ENCODE measurements around the gene EPM2A. TPM values are rescaled to one million over a fixed set of nuclear protein-coding genes. Genes with fewer than 3 reads are reported as not detected.

The EPM2A gene
- total RNA-seq, 1 experiment from 2014 or later: 6.4 TPM

- TF ChIP-seq ZNF274 (IDR thresholded peaks at IDR 0.05; ENCODE audit: low read depth, low read length) (no peak), CBX3 (IDR thresholded peaks at IDR 0.05; ENCODE audit: low read depth) (no peak), EGR1 (IDR thresholded peaks at IDR 0.05; ENCODE audit: low read depth) (no peak), SP1 (IDR thresholded peaks at IDR 0.05; ENCODE audit: low read depth) (no peak), FOSL1 (IDR thresholded peaks at IDR 0.05; ENCODE audit: low read depth) (no peak), CEBPB (IDR thresholded peaks at IDR 0.05; ENCODE audit: low read depth) (no peak), ZFX (IDR thresholded peaks at IDR 0.05) (no peak), EZH2phosphoT487 (IDR thresholded peaks at IDR 0.05; ENCODE audit: borderline replicate concordance) (no peak), EZH2 (IDR thresholded peaks at IDR 0.05) (no peak), RAD21 (IDR thresholded peaks at IDR 0.05; ENCODE audit: low read depth) (no peak), MAX (IDR thresholded peaks at IDR 0.05) (no peak), YY1 (IDR thresholded peaks at IDR 0.05; ENCODE audit: extremely low read depth, insufficient replicate concordance, low read depth, low read length) (no peak), ELF1 (IDR thresholded peaks at IDR 0.05; ENCODE audit: borderline replicate concordance, low read depth) (no peak), POLR2A (IDR thresholded peaks at IDR 0.05; ENCODE audit: borderline replicate concordance, extremely low read depth, insufficient read depth, insufficient read length) (no peak), SIN3A (IDR thresholded peaks at IDR 0.05; ENCODE audit: low read depth) (no peak), ZBTB33 (IDR thresholded peaks at IDR 0.05; ENCODE audit: extremely low read depth, insufficient replicate concordance, low read length) (no peak), POLR2AphosphoS5 (IDR thresholded peaks at IDR 0.05; ENCODE audit: low read depth, low read length) (no peak), ATF3 (IDR thresholded peaks at IDR 0.05) (no peak), SRF (IDR thresholded peaks at IDR 0.05; ENCODE audit: low read depth) (no peak), TCF7L2 (IDR thresholded peaks at IDR 0.05; ENCODE audit: borderline replicate concordance, extremely low read depth, insufficient read depth, insufficient read length) (no peak)
- ChIA-PET CTCF (no interaction called here), POLR2A (no interaction called here), RAD21 (ENCODE audit: low non-redundant PET in 1 of 2, low total read pairs in 2 of 2, uncharacterized antibody in 2 of 2, unreplicated experiment in 2 of 2) (no interaction called here)
- no peak overlapping the region for H3K27ac ChIP-seq (ENCODE audit: low read depth, low read length)
- BruUV-seq (replicated peaks): no TSS peak
- ATAC-seq (no peak), DNase-seq (ENCODE audit: low read depth, low spot score) (no peak)
- no peaks in the 10 kb centered on the region for H3K36me3 ChIP-seq (ENCODE audit: control insufficient read depth in 1 of 2, insufficient read depth in 2 of 2, low read length in 2 of 2)
- no peak overlapping the region for H3K4me3 ChIP-seq (replicated peaks in 1 of 2; ENCODE audit: low read depth in 1 of 2, low read length in 2 of 2)
- H3K79me2 ChIP-seq (ENCODE audit: insufficient read depth, low read length): no peaks in the 10 kb centered on the region
- H3K4me2 ChIP-seq (ENCODE audit: low read length): no peak overlapping the region
- H3K9me2 ChIP-seq (ENCODE audit: insufficient read depth): 0 out of 2 replicates have a peak, but pooled peaks cover 3% of the 10 kb centered on the region
- no peak overlapping the region for H3K9ac ChIP-seq (ENCODE audit: low read length)
- no peaks in the 10 kb centered on the region for H3K4me1 ChIP-seq (ENCODE audit: control insufficient read depth in 1 of 2, insufficient read depth in 2 of 2, low read length in 2 of 2)
- H4K20me1 ChIP-seq (ENCODE audit: insufficient read depth): no peaks in the 10 kb centered on the region
- H3K9me3 ChIP-seq (ENCODE audit: control insufficient read depth in 1 of 2, insufficient read depth in 1 of 2, low read depth in 1 of 2, low read length in 2 of 2): no peaks in the 10 kb centered on the region
- no peaks in the 10 kb centered on the region for H3K27me3 ChIP-seq (ENCODE audit: insufficient read depth, low read length)
- intact Hi-C loops (cut with micrococcal nuclease): no loop called here
- H2AFZ ChIP-seq (ENCODE audit: low read depth, low read length, poor library complexity, severe bottlenecking): no peak overlapping the region
Measured at GRCh38 chr6:145783796-145784195, 48.5 kb upstream of the EPM2A start.
